Mucosa of descending colon (tissue), 3 donors: ENCODE results near the gene TIAM2. TPM values are rescaled to one million over a fixed set of nuclear protein-coding genes. Genes with fewer than 3 reads are reported as not detected.

Experiments used
- ATAC-seq: fragments of 200-7000 bp; cut with Tn5 transposase; one replicate; pipeline ENCODE4 v1.9.1; 2020; ENCODE audit warnings: mild to moderate bottlenecking, moderate library complexity
- DNase-seq, 3 donors: peaks; one replicate each; pipeline ENCODE4 v3.0.0-alpha.2; 2020
- H3K36me3 ChIP-seq: fragments of 200-600 bp; one replicate; pipeline ENCODE4 v1.8.0; 2021; ENCODE audit warnings: low read depth, mild to moderate bottlenecking
- H3K4me1 ChIP-seq: fragments of 200-600 bp; one replicate; pipeline ENCODE4 v1.8.0; 2021; ENCODE audit warnings: low read depth, mild to moderate bottlenecking
- H3K4me3 ChIP-seq: fragments of 200-600 bp; one replicate; pipeline ENCODE4 v1.8.0; 2021; ENCODE audit warnings: mild to moderate bottlenecking
- H3K9me3 ChIP-seq: fragments of 200-600 bp; one replicate; pipeline ENCODE4 v1.8.0; 2021; ENCODE audit warnings: mild to moderate bottlenecking
- intact Hi-C, 2 donors: fragments of 100-400 bp; cut with DNase I in 1 of 2; cut with micrococcal nuclease in 1 of 2; formaldehyde crosslinking; loops; one replicate each; pipeline versions ENCODE4 v1.11.0 to v1.11.1; 2022; cut with DNase I, micrococcal nuclease
- total RNA-seq, 3 donors: library from RNA; stranded (reverse); fragmentation: NEBNext Ultra II Directional in 2 of 3; extraction: Animal tissue kit (Norgen Biotek cat#: 25700) in 2 of 3; gene quantifications; one replicate each; pipeline versions ENCODE4 v1.2.1 to v1.2.4, GENCODE V29; 2021 to 2023
- TF ChIP-seq, protein P1 (sequence below): fragments of 200-600 bp; IDR thresholded peaks from one replicate; pipeline ENCODE4 v1.8.0; 2022; ENCODE audit warnings: antibody characterized with exemption, mild to moderate bottlenecking
- donor health status: DM: no; HTN: no; CAD: no; lungs with moderate emphysema.
- donor health status: DM: no; HTN: no; CAD: no.
- donor health status: DM: no; HTN: yes; CAD: no.

TIAM2 gene
- total RNA-seq, 3 donors from 2014 or later, result 4.2 to 12.2 (median 9.8) TPM

DNA sequence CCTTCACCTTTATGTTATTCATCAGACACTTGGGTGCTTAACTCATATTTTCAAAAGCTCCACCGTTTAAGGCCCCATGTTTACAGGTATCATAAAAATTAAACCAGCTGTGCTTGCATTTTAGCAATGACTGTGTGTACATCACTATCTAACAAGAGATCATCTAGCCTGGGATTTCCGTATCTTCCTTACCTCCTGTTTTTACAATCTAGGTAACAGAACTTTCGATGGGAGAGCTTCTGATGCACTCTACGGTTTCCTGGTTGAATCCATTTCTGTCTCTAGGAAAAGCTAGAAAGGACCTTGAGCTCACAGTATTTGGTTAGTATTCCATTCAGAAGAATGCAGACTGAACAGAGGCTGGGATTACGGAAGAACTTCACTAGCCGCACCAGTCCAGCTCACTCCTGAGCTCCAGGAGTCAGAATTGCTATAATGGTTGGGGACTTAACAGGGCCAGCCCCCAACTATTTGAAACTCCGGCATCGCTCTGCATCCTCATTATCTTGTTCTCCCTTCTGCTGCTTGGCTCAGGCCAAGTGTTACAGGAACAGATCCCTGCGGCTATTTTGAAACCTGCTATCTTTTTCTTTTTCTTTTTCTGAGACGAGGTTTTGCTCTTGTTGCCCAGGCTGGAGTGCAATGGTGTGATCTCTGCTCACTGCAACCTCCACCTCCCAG, 255.7 kb downstream of the TIAM2 start:
- intact Hi-C loops, result loop anchor here in 1 of 2 donors (5.0 kb wide), 1 partner anchor 74 kb away; no protein-coding TSS in a partner anchor
- TF ChIP-seq, protein P1, sequence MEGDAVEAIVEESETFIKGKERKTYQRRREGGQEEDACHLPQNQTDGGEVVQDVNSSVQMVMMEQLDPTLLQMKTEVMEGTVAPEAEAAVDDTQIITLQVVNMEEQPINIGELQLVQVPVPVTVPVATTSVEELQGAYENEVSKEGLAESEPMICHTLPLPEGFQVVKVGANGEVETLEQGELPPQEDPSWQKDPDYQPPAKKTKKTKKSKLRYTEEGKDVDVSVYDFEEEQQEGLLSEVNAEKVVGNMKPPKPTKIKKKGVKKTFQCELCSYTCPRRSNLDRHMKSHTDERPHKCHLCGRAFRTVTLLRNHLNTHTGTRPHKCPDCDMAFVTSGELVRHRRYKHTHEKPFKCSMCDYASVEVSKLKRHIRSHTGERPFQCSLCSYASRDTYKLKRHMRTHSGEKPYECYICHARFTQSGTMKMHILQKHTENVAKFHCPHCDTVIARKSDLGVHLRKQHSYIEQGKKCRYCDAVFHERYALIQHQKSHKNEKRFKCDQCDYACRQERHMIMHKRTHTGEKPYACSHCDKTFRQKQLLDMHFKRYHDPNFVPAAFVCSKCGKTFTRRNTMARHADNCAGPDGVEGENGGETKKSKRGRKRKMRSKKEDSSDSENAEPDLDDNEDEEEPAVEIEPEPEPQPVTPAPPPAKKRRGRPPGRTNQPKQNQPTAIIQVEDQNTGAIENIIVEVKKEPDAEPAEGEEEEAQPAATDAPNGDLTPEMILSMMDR, result no peak
- H3K36me3 ChIP-seq, result no peaks in the 10 kb centered on the region
- no peaks in the 10 kb centered on the region for H3K9me3 ChIP-seq
- no peak overlapping the region for H3K4me3 ChIP-seq
- H3K4me1 ChIP-seq, result no peaks in the 10 kb centered on the region
- no peak for ATAC-seq
- no peak for DNase-seq

DNA sequence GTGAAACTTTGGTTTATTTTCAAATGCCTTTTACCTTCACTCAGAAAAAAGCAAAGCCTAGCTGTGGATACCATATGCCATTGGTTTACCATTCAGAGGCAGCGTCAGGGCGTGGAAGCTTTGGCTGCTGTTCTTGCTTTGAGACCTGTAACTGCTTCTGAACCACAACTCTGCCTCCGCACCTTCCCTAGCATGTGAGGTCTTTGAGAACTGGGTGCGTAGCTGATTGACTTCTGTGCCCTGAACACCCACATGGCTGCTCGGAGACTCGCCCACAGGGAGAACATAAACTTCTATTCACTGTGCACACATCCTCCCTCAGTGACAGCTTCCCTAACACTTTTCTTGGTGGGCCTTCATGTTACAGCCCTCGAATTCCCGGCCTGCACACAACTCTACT, 257.5 kb downstream of the TIAM2 start:
- Histone ChIP-seq H3K4me3 (no peak overlapping the region), H3K9me3 (no peaks in the 10 kb centered on the region), H3K36me3 (peaks cover 6% of the 10 kb centered on the region), H3K4me1 (no peaks in the 10 kb centered on the region)
- ATAC-seq (no peak), DNase-seq (no peak)
- intact Hi-C loops, result loop anchor here in 1 of 2 donors (5.0 kb wide), 1 partner anchor 75 kb away; no protein-coding TSS in a partner anchor
- TF ChIP-seq, protein P1, result no peak

DNA sequence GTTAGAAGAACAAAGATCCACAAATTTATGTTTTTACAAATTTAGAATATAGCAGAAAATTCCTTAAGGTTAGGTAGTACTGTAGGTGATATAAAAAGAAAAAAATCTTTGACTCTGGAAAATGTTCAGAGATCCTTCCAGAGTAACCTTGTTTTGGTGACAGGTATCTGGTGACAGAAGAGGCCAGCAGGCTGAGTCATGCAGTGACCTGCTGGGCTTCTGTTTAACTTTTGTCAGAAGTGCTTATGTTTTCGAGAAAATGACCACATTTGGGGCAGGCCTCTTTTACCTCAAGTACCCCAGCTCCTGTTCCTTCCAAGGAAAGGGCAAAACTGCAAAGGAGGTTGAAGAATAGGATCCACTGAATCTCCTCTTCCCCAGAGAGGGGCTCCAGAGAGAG, 258.2 kb downstream of the TIAM2 start:
- TF ChIP-seq, protein P1, result no peak
- no peak for DNase-seq
- no peak for ATAC-seq
- intact Hi-C loops, result loop anchor here in 1 of 2 donors (5.0 kb wide), 1 partner anchor 76 kb away; no protein-coding TSS in a partner anchor
- Histone ChIP-seq H3K9me3 (no peaks in the 10 kb centered on the region), H3K4me3 (no peak overlapping the region), H3K4me1 (no peaks in the 10 kb centered on the region), H3K36me3 (peaks cover 6% of the 10 kb centered on the region)

GRCh38 chr6:155254139-155254538, 259.0 kb downstream of the TIAM2 start:
- Histone ChIP-seq H3K4me3 (no peak overlapping the region), H3K36me3 (peaks cover 6% of the 10 kb centered on the region), H3K4me1 (no peaks in the 10 kb centered on the region), H3K9me3 (no peaks in the 10 kb centered on the region)
- intact Hi-C loops, result loop anchor here in 1 of 2 donors (5.0 kb wide), 1 partner anchor 77 kb away; no protein-coding TSS in a partner anchor
- ATAC-seq (no peak), DNase-seq (no peak)
- TF ChIP-seq, protein P1, result no peak

GRCh38 chr6:155256122-155256795, 261.1 kb downstream of the TIAM2 start:
- Histone ChIP-seq H3K4me1 (no peaks in the 10 kb centered on the region), H3K36me3 (peaks cover 6% of the 10 kb centered on the region), H3K9me3 (no peaks in the 10 kb centered on the region), H3K4me3 (no peak overlapping the region)
- ATAC-seq, result no peak
- intact Hi-C loops, result no loop called here
- TF ChIP-seq, protein P1, result no peak
- no peak for DNase-seq
